GM21723 (cell line): Measurements from ENCODE around the gene ARMC9.
"Not testable (repeated sequence)": the region's sequence is repeated elsewhere in the genome, so short reads cannot be mapped to it uniquely, and the experiment has no call there.

Experiments used
- ATAC-seq: cut with Tn5 transposase; IDR thresholded peaks from one replicate; pipeline ENCODE4 v1.9.1; 2021; ENCODE audit warnings: mild to moderate bottlenecking, moderate library complexity; ENCODE audit not compliant: unreplicated experiment

Gene ARMC9

GRCh38 chr2:231395188-231396057 lies 197.0 kb downstream of the ARMC9 start, which contains the start of gene B3GNT7:
B3GNT7 (plus strand) TSS chr2:231395710; CDS start chr2:231395804, 94 bp downstream.
- no peak for ATAC-seq

GRCh38 chr2:231396058-231396821 lies 197.8 kb downstream of the ARMC9 start:
- no peak for ATAC-seq

- no peak for ATAC-seq
Measured at GRCh38 chr2:231397011-231397927, 198.8 kb downstream of the ARMC9 start.

GRCh38 chr2:231397928-231398294 lies 199.5 kb downstream of the ARMC9 start:
- no peak for ATAC-seq

- no peak for ATAC-seq
Measured at GRCh38 chr2:231398585-231398984, 200.2 kb downstream of the ARMC9 start.

- ATAC-seq = no peak
Measured at GRCh38 chr2:231399046-231399852, 200.8 kb downstream of the ARMC9 start.

- ATAC-seq = no peak
Measured at GRCh38 chr2:231399853-231400680, 201.6 kb downstream of the ARMC9 start.

GRCh38 chr2:231400681-231401080 lies 202.2 kb downstream of the ARMC9 start:
- ATAC-seq = not testable (repeated sequence)

GRCh38 chr2:231401101-231401500 lies 202.7 kb downstream of the ARMC9 start:
- ATAC-seq = not testable (repeated sequence)

GRCh38 chr2:231403421-231404182 lies 205.2 kb downstream of the ARMC9 start:
- not testable (repeated sequence) for ATAC-seq

GRCh38 chr2:231404183-231404578 lies 205.8 kb downstream of the ARMC9 start:
- not testable (repeated sequence) for ATAC-seq

GRCh38 chr2:231405601-231406367 lies 207.4 kb downstream of the ARMC9 start:
- not testable (repeated sequence) for ATAC-seq

GRCh38 chr2:231407686-231408085 lies 209.3 kb downstream of the ARMC9 start:
- ATAC-seq = not testable (repeated sequence)

- ATAC-seq = not testable (repeated sequence)
Measured at GRCh38 chr2:231408304-231408703, 209.9 kb downstream of the ARMC9 start.

- no peak for ATAC-seq
Measured at GRCh38 chr2:231409776-231410175, 211.3 kb downstream of the ARMC9 start.

- no peak for ATAC-seq
Measured at GRCh38 chr2:231410293-231411004, 212.0 kb downstream of the ARMC9 start.

- no peak for ATAC-seq
Measured at GRCh38 chr2:231411237-231411636, 212.8 kb downstream of the ARMC9 start.
